Mucosa of stomach (tissue), 1 donor: ENCODE measurements around the gene CSRNP3.
A peak's percentile ranks its signal among the peaks of the same experiment; 100 is the strongest.

Source experiments
- H3K27me3 ChIP-seq: one replicate; pipeline ENCODE4 v1.7.0; 2013; ENCODE audit warnings: mild to moderate bottlenecking, low read length; ENCODE audit not compliant: control insufficient read depth, insufficient read depth
- H3K36me3 ChIP-seq: one replicate; pipeline ENCODE4 v1.7.0; 2013; ENCODE audit warnings: low read length; ENCODE audit not compliant: control insufficient read depth, insufficient read depth
- H3K4me1 ChIP-seq: one replicate; pipeline ENCODE4 v1.7.0; 2013; ENCODE audit warnings: mild to moderate bottlenecking, low read length; ENCODE audit not compliant: control insufficient read depth, insufficient read depth
- H3K4me3 ChIP-seq: one replicate; pipeline ENCODE4 v1.7.0; 2013; ENCODE audit warnings: low read length
- H3K9ac ChIP-seq: one replicate; pipeline ENCODE4 v1.7.0; 2013; ENCODE audit warnings: mild to moderate bottlenecking, low read length, moderate library complexity
- H3K9me3 ChIP-seq: one replicate; pipeline ENCODE4 v1.7.0; 2013; ENCODE audit warnings: mild to moderate bottlenecking, low read length, moderate library complexity; ENCODE audit not compliant: control insufficient read depth
- donor health status: Pancreatic carcinoma.

CSRNP3 gene

GRCh38 chr2:165469417-165469816 is at the start of gene CSRNP3:
Gene CSRNP3, plus strand, starts transcription at chr2:165469698. Its CDS starts 125,368 bp downstream, at chr2:165595066.
- H3K4me1 ChIP-seq, result no peaks in the 10 kb centered on the region
- H3K4me3 ChIP-seq, result peak within 1 kb of the TSS; percentile 31
- no peaks in the 10 kb centered on the region for H3K9me3 ChIP-seq
- no peaks in the 10 kb centered on the region for H3K27me3 ChIP-seq
- H3K36me3 ChIP-seq, result no peaks in the 10 kb centered on the region
- peak within 1 kb of the TSS; percentile 45 for H3K9ac ChIP-seq

DNA sequence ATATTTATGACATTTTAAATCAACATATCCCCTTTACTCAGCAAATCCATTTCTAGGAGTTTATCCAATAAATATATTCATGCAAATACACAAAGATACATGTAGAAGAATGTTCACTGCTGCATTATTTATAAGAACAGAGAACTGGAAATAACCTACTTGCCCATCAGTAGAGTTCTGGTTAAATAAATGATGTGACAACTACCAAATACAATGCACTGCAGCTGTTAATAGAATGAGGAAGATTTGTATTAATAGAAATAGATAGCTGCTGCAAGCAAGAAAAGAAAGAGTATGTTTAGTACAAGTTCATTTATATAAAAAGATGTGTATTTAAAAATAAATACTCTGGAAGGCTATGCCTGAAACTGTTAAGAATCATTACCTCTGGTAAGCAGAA is 49.3 kb upstream of the CSRNP3 start:
- no peak overlapping the region for H3K9ac ChIP-seq
- no peak overlapping the region for H3K4me3 ChIP-seq
- H3K27me3 ChIP-seq, result no peaks in the 10 kb centered on the region
- no peaks in the 10 kb centered on the region for H3K4me1 ChIP-seq
- H3K36me3 ChIP-seq, result no peaks in the 10 kb centered on the region
- H3K9me3 ChIP-seq, result no peaks in the 10 kb centered on the region

DNA sequence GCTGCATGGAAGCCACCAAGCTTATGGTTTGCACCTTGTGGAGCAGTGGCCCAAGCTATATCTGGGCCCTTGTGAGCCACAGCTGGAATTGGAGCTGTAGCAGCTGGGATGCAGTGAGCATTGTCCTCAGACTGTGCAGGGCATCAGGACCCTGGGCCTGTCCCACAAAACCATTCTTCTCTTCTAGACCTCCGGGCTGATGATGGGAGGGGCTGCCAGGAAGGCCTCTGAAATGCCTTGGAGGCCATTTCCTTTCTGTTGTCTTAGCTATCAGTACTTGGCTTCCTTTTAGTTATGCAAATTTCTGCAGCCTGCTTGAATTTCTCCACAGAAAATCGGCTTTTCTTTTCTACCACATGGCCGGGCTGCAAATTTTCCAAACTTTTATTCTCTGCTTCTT is 46.4 kb upstream of the CSRNP3 start:
- no peaks in the 10 kb centered on the region for H3K9me3 ChIP-seq
- H3K9ac ChIP-seq, result no peak overlapping the region
- H3K4me3 ChIP-seq, result no peak overlapping the region
- no peaks in the 10 kb centered on the region for H3K4me1 ChIP-seq
- H3K27me3 ChIP-seq, result no peaks in the 10 kb centered on the region
- no peaks in the 10 kb centered on the region for H3K36me3 ChIP-seq

GRCh38 chr2:165425556-165425955 is 43.9 kb upstream of the CSRNP3 start:
- H3K9ac ChIP-seq, result no peak overlapping the region
- no peak overlapping the region for H3K4me3 ChIP-seq
- H3K36me3 ChIP-seq, result no peaks in the 10 kb centered on the region
- no peaks in the 10 kb centered on the region for H3K9me3 ChIP-seq
- H3K4me1 ChIP-seq, result no peaks in the 10 kb centered on the region
- no peaks in the 10 kb centered on the region for H3K27me3 ChIP-seq

- H3K4me1 ChIP-seq, result no peaks in the 10 kb centered on the region
- H3K9me3 ChIP-seq, result no peaks in the 10 kb centered on the region
- H3K4me3 ChIP-seq, result no peak overlapping the region
- H3K36me3 ChIP-seq, result no peaks in the 10 kb centered on the region
- H3K27me3 ChIP-seq, result no peaks in the 10 kb centered on the region
- no peak overlapping the region for H3K9ac ChIP-seq
Observed at GRCh38 chr2:165427686-165428085, 41.8 kb upstream of the CSRNP3 start.

GRCh38 chr2:165428926-165429325 is 40.6 kb upstream of the CSRNP3 start:
- Histone ChIP-seq H3K4me1 (no peaks in the 10 kb centered on the region), H3K36me3 (no peaks in the 10 kb centered on the region), H3K27me3 (no peaks in the 10 kb centered on the region), H3K9ac (no peak overlapping the region), H3K4me3 (no peak overlapping the region), H3K9me3 (no peaks in the 10 kb centered on the region)

DNA sequence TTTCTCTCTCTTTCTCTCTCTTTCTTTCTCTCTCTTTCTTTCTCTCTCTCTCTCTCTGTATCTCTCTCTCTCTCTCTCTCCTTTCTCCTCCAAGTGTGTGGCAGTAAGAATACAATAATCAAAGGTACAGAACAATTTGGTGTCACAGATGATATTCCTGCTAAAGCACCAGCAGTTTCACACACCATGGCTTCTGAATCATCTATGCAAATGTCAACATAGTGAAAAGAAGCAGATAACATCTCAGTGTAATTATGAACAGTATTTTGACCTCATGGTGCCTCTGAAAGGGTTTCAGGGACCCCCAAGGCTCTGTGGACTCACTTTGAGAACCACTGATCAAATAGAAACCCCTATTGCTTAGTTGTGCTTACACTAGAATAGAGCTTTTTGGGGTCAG is 38.5 kb upstream of the CSRNP3 start:
- no peak overlapping the region for H3K9ac ChIP-seq
- no peaks in the 10 kb centered on the region for H3K36me3 ChIP-seq
- no peaks in the 10 kb centered on the region for H3K27me3 ChIP-seq
- H3K4me1 ChIP-seq, result no peaks in the 10 kb centered on the region
- H3K4me3 ChIP-seq, result no peak overlapping the region
- no peaks in the 10 kb centered on the region for H3K9me3 ChIP-seq

DNA sequence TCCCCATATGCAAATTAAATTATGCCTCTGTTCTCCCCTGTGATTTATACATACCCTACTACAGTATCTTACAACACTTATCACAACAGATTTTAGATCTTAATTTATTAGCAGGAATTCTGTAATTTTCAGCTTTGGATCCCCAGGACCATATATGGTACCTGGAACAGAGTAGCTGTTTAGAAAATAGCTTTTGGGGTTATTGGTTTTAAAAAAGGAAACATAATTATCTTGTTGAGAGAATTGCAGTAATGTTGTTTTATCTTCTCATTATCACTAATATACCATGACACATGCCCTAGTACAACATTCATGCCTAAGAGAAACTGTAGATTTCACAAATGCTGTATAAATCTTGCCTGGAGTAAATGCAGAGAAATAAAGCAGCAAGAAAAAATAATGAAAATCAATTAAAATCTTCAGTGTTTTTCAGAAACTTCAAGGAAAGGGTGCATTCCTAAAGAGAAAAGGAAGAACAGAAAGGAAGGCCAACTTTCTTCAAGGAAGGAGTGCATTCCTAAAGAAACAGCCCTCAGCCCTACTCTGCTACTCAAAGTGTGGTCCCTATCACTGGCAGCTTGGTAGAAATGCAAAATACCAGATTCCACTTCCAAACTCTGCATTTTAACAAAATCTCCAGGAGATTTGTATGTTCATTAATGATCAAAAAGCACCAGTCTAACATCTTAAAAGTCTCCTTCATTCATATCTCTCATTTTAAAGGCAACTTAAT is 37.1 kb upstream of the CSRNP3 start:
- no peak overlapping the region for H3K9ac ChIP-seq
- no peak overlapping the region for H3K4me3 ChIP-seq
- no peaks in the 10 kb centered on the region for H3K4me1 ChIP-seq
- H3K27me3 ChIP-seq, result no peaks in the 10 kb centered on the region
- H3K36me3 ChIP-seq, result no peaks in the 10 kb centered on the region
- no peaks in the 10 kb centered on the region for H3K9me3 ChIP-seq

- Histone ChIP-seq H3K4me3 (no peak overlapping the region), H3K36me3 (no peaks in the 10 kb centered on the region), H3K9me3 (no peaks in the 10 kb centered on the region), H3K4me1 (no peaks in the 10 kb centered on the region), H3K27me3 (no peaks in the 10 kb centered on the region), H3K9ac (no peak overlapping the region)
Observed at GRCh38 chr2:165434865-165435496, 34.5 kb upstream of the CSRNP3 start.

DNA sequence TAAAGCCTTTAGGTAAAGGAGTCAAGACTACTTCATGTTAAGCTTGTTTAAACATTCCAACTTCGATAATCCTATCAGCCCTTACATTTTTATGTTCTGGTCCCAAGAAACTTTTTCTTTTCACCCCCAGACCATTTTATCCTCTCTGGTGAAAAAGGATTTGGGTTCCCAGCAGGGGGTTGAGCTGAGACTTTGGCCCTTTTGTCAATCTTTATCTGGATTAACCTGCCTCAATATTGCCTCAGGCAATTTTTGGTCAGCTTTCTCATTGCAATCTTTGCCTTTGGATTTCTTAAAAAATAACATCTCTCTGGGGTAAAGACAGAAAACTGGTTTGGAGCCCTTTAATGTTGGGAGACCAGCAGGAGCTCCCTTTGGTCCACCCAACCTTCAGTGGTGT is 33.9 kb upstream of the CSRNP3 start:
- Histone ChIP-seq H3K27me3 (no peaks in the 10 kb centered on the region), H3K9ac (no peak overlapping the region), H3K4me3 (no peak overlapping the region), H3K36me3 (no peaks in the 10 kb centered on the region), H3K9me3 (no peaks in the 10 kb centered on the region), H3K4me1 (no peaks in the 10 kb centered on the region)

DNA sequence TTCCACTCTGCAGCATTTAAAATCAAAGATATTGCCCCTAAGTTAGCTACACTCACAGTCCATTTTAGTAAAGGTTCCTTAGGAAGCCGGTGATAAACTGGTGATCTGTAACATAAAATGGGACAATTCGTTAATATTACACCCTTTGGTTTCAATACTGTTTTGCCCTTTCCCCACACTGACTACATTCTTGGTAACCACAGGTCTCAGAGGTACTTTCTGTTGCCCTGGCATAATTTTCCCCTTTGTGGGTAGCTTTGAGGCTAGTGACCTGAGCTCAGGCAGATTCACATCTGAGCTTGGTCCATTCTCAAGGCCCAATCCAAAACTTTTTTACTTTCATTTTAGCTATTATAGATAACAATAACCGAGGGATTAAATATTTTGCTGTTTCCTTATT is 32.9 kb upstream of the CSRNP3 start:
- Histone ChIP-seq H3K4me3 (no peak overlapping the region), H3K27me3 (no peaks in the 10 kb centered on the region), H3K36me3 (no peaks in the 10 kb centered on the region), H3K4me1 (no peaks in the 10 kb centered on the region), H3K9ac (no peak overlapping the region), H3K9me3 (no peaks in the 10 kb centered on the region)

DNA sequence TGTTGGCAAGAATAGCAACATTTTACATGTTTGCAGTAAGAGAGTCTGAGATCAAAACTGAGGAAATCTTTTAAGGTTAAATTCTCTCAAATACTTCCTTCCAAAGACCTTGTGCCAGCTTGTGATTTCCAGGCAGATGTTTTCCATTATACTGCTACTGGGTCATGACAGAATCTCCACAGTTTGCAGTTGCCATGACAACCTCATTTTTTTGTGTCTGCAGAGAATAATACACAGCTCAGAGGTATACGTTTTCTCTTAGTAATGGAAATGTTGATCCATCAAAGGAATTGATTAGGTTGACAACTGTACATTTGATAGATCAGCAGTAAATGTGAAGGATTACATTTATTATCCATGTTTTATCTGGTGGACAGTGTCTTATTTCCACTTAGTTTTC is 29.1 kb upstream of the CSRNP3 start:
- H3K36me3 ChIP-seq, result no peaks in the 10 kb centered on the region

More for the DNA sequence above, 29.1 kb upstream of the CSRNP3 start:
- Histone ChIP-seq H3K4me1 (no peaks in the 10 kb centered on the region), H3K9ac (no peak overlapping the region), H3K4me3 (no peak overlapping the region), H3K9me3 (no peaks in the 10 kb centered on the region), H3K27me3 (no peaks in the 10 kb centered on the region)
